H9 (cell line): Measurements from ENCODE around the gene KRT35. TPM values are rescaled to one million over a fixed set of nuclear protein-coding genes. Genes with fewer than 3 reads are reported as not detected.

Source experiments
- DNase-seq: peaks from one replicate; pipeline ENCODE4 v3.0.0-alpha.2; 2017
- H2AFZ ChIP-seq: one replicate; pipeline ENCODE4 v1.6.1; 2013; ENCODE audit warnings: mild to moderate bottlenecking, low read length, control low read depth, moderate library complexity
- H2AK5ac ChIP-seq: 2 replicates; pipeline ENCODE4 v1.6.1; 2013; ENCODE audit warnings: low read length, control low read depth, mixed read lengths; ENCODE audit not compliant: insufficient read length
- H2BK120ac ChIP-seq: one replicate; pipeline ENCODE4 v1.6.1; 2013; ENCODE audit warnings: low read depth, mild to moderate bottlenecking, low read length, control low read depth, inconsistent platforms; ENCODE audit not compliant: poor library complexity, severe bottlenecking
- H2BK12ac ChIP-seq: 2 replicates; pipeline ENCODE4 v1.6.1; 2013; ENCODE audit warnings: low read length, control low read depth, mixed read lengths, low read depth; ENCODE audit not compliant: insufficient read length
- H2BK15ac ChIP-seq: 2 replicates; pipeline ENCODE4 v1.6.1; 2013; ENCODE audit warnings: low read depth, low read length, control low read depth
- H2BK20ac ChIP-seq: one replicate; pipeline ENCODE4 v1.6.1; 2013; ENCODE audit warnings: low read depth, mild to moderate bottlenecking, low read length, control low read depth, inconsistent platforms; ENCODE audit not compliant: poor library complexity, severe bottlenecking
- H2BK5ac ChIP-seq: 2 replicates; pipeline ENCODE4 v1.6.1; 2013; ENCODE audit warnings: low read length, control low read depth, mixed read lengths; ENCODE audit not compliant: insufficient read length
- H3K14ac ChIP-seq: 2 replicates; pipeline ENCODE4 v1.6.1; 2013; ENCODE audit warnings: low read length, control low read depth; ENCODE audit not compliant: insufficient read depth
- H3K18ac ChIP-seq: 2 replicates; pipeline ENCODE4 v1.6.1; 2013; ENCODE audit warnings: low read depth, mild to moderate bottlenecking, mixed read lengths, low read length, control low read depth; ENCODE audit not compliant: insufficient read length
- H3K23ac ChIP-seq: 2 replicates; pipeline ENCODE4 v1.6.1; 2013; ENCODE audit warnings: low read length, control low read depth, mixed read lengths, low read depth; ENCODE audit not compliant: insufficient read length
- H3K23me2 ChIP-seq: 2 replicates; pipeline ENCODE4 v1.6.1; 2013; ENCODE audit warnings: low read depth, mild to moderate bottlenecking, mixed read lengths, low read length, control low read depth; ENCODE audit not compliant: insufficient read length, poor library complexity, severe bottlenecking
- H3K27ac ChIP-seq: 2 replicates; pipeline ENCODE4 v1.5.1; 2013; ENCODE audit warnings: low read length, control low read depth, mixed read lengths, low read depth; ENCODE audit not compliant: insufficient read length
- H3K27me3 ChIP-seq: 2 replicates; pipeline ENCODE4 v1.6.1; 2013; ENCODE audit warnings: low read length, control low read depth, inconsistent platforms; ENCODE audit not compliant: insufficient read depth
- H3K4ac ChIP-seq: 2 replicates; pipeline ENCODE4 v1.6.1; 2013; ENCODE audit warnings: low read depth, mild to moderate bottlenecking, control low read depth, inconsistent platforms, low read length, moderate library complexity
- H3K4me1 ChIP-seq: 2 replicates; pipeline ENCODE4 v1.6.1; 2013; ENCODE audit warnings: low read length, control low read depth, inconsistent platforms; ENCODE audit not compliant: insufficient read depth
- H3K4me2 ChIP-seq: 2 replicates; pipeline ENCODE4 v1.6.1; 2013; ENCODE audit warnings: low read length, control low read depth, mixed read lengths; ENCODE audit not compliant: insufficient read length, insufficient read depth
- H3K56ac ChIP-seq: 2 replicates; pipeline ENCODE4 v1.6.1; 2013; ENCODE audit warnings: low read depth, mild to moderate bottlenecking, mixed read lengths, low read length, control low read depth; ENCODE audit not compliant: insufficient read length
- H3K79me1 ChIP-seq: 2 replicates; pipeline ENCODE4 v1.6.1; 2013; ENCODE audit warnings: low read depth, mild to moderate bottlenecking, moderate library complexity, low read length, control low read depth, inconsistent platforms; ENCODE audit not compliant: insufficient read depth, poor library complexity, severe bottlenecking
- H3K79me2 ChIP-seq: 2 replicates; pipeline ENCODE4 v1.6.1; 2013; ENCODE audit warnings: low read length, control low read depth, inconsistent platforms; ENCODE audit not compliant: insufficient read depth
- H3K9ac ChIP-seq: 2 replicates; pipeline ENCODE4 v1.6.1; 2013; ENCODE audit warnings: low read length, control low read depth, mixed read lengths; ENCODE audit not compliant: insufficient read length; ENCODE audit errors: extremely low read depth
- H3K9me3 ChIP-seq: one replicate; pipeline ENCODE4 v1.6.1; 2013; ENCODE audit warnings: low read depth, low read length, inconsistent platforms; ENCODE audit not compliant: control insufficient read depth
- H3T11ph ChIP-seq: one replicate; pipeline ENCODE4 v1.6.1; 2013; ENCODE audit warnings: mild to moderate bottlenecking, low read length, control low read depth, inconsistent platforms
- H4K20me1 ChIP-seq: one replicate; pipeline ENCODE4 v1.6.1; 2013; ENCODE audit not compliant: control insufficient read depth, insufficient read length, insufficient read depth
- H4K5ac ChIP-seq: 2 replicates; pipeline ENCODE4 v1.6.1; 2013; ENCODE audit warnings: low read depth, mild to moderate bottlenecking, mixed read lengths, low read length, control low read depth; ENCODE audit not compliant: insufficient read length
- H4K8ac ChIP-seq: replicated peaks from 2 replicates; pipeline ENCODE4 v1.6.1; 2013; ENCODE audit warnings: low read length, control low read depth, mixed read lengths, low read depth; ENCODE audit not compliant: insufficient read length
- H4K91ac ChIP-seq: 2 replicates; pipeline ENCODE4 v1.6.1; 2013; ENCODE audit warnings: low read depth, mild to moderate bottlenecking, moderate library complexity, mixed read lengths, low read length, control low read depth; ENCODE audit not compliant: insufficient read length
- H3K27ac Mint-ChIP-seq, 3 experiments: 2 replicates in 2 of 3; 3 replicates in 1 of 3; pipeline ENCODE4 v1.8.0; 2020 to 2021; ENCODE audit warnings: mixed read lengths in 3 of 3, mild to moderate bottlenecking in 1 of 3, moderate library complexity in 1 of 3
- H3K27me3 Mint-ChIP-seq: 2 replicates; pipeline ENCODE4 v1.8.0; 2021; ENCODE audit warnings: low read depth, mild to moderate bottlenecking, moderate library complexity, mixed read lengths
- H3K36me3 Mint-ChIP-seq, 3 experiments: 2 replicates in 2 of 3; 3 replicates in 1 of 3; pipeline ENCODE4 v1.8.0; 2020 to 2021; ENCODE audit warnings: low read depth in 3 of 3, mixed read lengths in 3 of 3; ENCODE audit not compliant: insufficient read depth in 1 of 3
- H3K4me1 Mint-ChIP-seq, 2 experiments: 2 replicates each; pipeline ENCODE4 v1.8.0; 2020; ENCODE audit warnings: mixed read lengths in 2 of 2
- H3K4me3 Mint-ChIP-seq, 2 experiments: 2 replicates in 1 of 2; 3 replicates in 1 of 2; pipeline ENCODE4 v1.8.0; 2020 to 2021; ENCODE audit warnings: mild to moderate bottlenecking in 2 of 2, mixed read lengths in 2 of 2, moderate library complexity in 1 of 2
- H3K9me3 Mint-ChIP-seq, 2 experiments: 2 replicates in 1 of 2; 3 replicates in 1 of 2; pipeline ENCODE4 v1.8.0; 2020; ENCODE audit warnings: mild to moderate bottlenecking in 2 of 2, mixed read lengths in 2 of 2, moderate library complexity in 1 of 2
- CTCF ChIP-seq: fragments of 200-600 bp; sonication (generic); conservative IDR thresholded peaks from 3 replicates; pipeline ENCODE4 v1.8.0; 2021; ENCODE audit warnings: antibody characterized with exemption, mild to moderate bottlenecking
- WGBS: extraction: QIAGEN DNeasy Blood & Tissue Kit; methylation state at CpG from one replicate; pipeline ENCODE4 v1.1.7; 2013; ENCODE audit warnings: missing lambda C conversion rate, low lambda C conversion rate, mixed read lengths; ENCODE audit not compliant: insufficient read length; ENCODE audit errors: extremely low coverage; 5-methylcytosine and 5-hydroxymethylcytosine counted together
- total RNA-seq: library from RNA; stranded (reverse); gene quantifications from 2 replicates; pipeline ENCODE4 v1.2.1, GENCODE V29; 2021

The KRT35 gene
- total RNA-seq, 1 experiment from 2014 or later: not detected

- Histone ChIP-seq H3K9me3 (no peaks in the 10 kb centered on the region), H3K9ac (peak overlapping the region; percentile 83), H3K4ac (peak overlapping the region; percentile 78), H2AK5ac (no peak overlapping the region), H4K8ac (no peak overlapping the region), H4K20me1 (no peaks in the 10 kb centered on the region), H4K91ac (peak overlapping the region; percentile 86), H4K5ac (no peak overlapping the region), H2BK5ac (no peak overlapping the region), H3K4me2 (peak overlapping the region; percentile 84), H3K4me1 (no peaks in the 10 kb centered on the region), H3K27ac (no peak overlapping the region), H3K14ac (peak overlapping the region; percentile 95), H3K18ac (peak overlapping the region; percentile 98), H3K56ac (no peak overlapping the region), H3K23me2 (peaks cover 13% of the 10 kb centered on the region), H3T11ph (no peak overlapping the region), H2BK15ac (no peak overlapping the region), H2BK20ac (no peak overlapping the region), H3K27me3 (no peaks in the 10 kb centered on the region), H3K23ac (no peak overlapping the region), H3K79me1 (no peaks in the 10 kb centered on the region), H3K79me2 (peaks cover 4% of the 10 kb centered on the region; the same call in 1 of the 2 replicates), H2AFZ (no peak overlapping the region), H2BK120ac (peak overlapping the region; percentile 86), H2BK12ac (no peak overlapping the region)
- TF ChIP-seq CTCF: no peak
- Mint-ChIP-seq H3K9me3 (no peaks in the 10 kb centered on the region), H3K4me3 (peak overlapping the region; percentile 88 to 94), H3K36me3 (peaks cover 25 to 43% (median 37%) of the 10 kb centered on the region in 3 experiments; a peak in 6 of 7 replicates), H3K27me3 (peaks cover 12% of the 10 kb centered on the region), H3K4me1 (peaks cover 33 to 41% of the 10 kb centered on the region in 2 experiments), H3K27ac (peak overlapping the region in 2 of 3 experiments; percentile 62 to 89; a peak in 4 of 7 replicates)
- DNase-seq: peak; percentile 77
- no CpG with 5 or more reads among the region's 62 CpGs for WGBS
Measured at GRCh38 chr17:41527063-41528023, 46.4 kb upstream of the KRT35 start.
